LNCAP (cell line): ENCODE measurements around the gene GDF15.

ENCODE experiments used
- CTCF ChIP-seq: fragments of 450-650 bp; IDR thresholded peaks from 2 replicates; pipeline ENCODE4 v1.5.1; 2017; ENCODE audit warnings: mild to moderate bottlenecking

Gene GDF15

GRCh38 chr19:18406749-18407148 is 20.8 kb downstream of the GDF15 start:
- TF ChIP-seq CTCF = no peak

- TF ChIP-seq CTCF = no peak; the same call in 1 of the 2 replicates
Measured at GRCh38 chr19:18408053-18408476, 22.1 kb downstream of the GDF15 start.

GRCh38 chr19:18412610-18413239 is 26.8 kb downstream of the GDF15 start:
- TF ChIP-seq CTCF = no peak

- no peak for TF ChIP-seq CTCF
Measured at GRCh38 chr19:18414504-18415177, 28.7 kb downstream of the GDF15 start.

GRCh38 chr19:18415178-18415867 is 29.4 kb downstream of the GDF15 start:
- TF ChIP-seq CTCF = no peak

GRCh38 chr19:18416778-18417249 is 30.9 kb downstream of the GDF15 start:
- no peak for TF ChIP-seq CTCF

- no peak for TF ChIP-seq CTCF
Measured at GRCh38 chr19:18417250-18418028, 31.5 kb downstream of the GDF15 start.
